Skeletal muscle tissue (tissue), 4 donors: Measurements from ENCODE around the gene PLCD3. TPM values are rescaled to one million over a fixed set of nuclear protein-coding genes. Genes with fewer than 3 reads are reported as not detected.

ENCODE experiments used
- H3K27ac ChIP-seq: one replicate; pipeline ENCODE4 v1.7.0; 2013; ENCODE audit warnings: mild to moderate bottlenecking, low read depth, low read length, inconsistent platforms
- H3K27me3 ChIP-seq, 3 donors: one replicate each; pipeline ENCODE4 v1.7.0; 2013; ENCODE audit warnings: low read length in 3 of 3; ENCODE audit not compliant: control insufficient read depth in 3 of 3, insufficient read depth in 3 of 3
- H3K36me3 ChIP-seq, 3 donors: one replicate each; pipeline ENCODE4 v1.7.0; 2013; ENCODE audit warnings: low read length in 3 of 3; ENCODE audit not compliant: control insufficient read depth in 3 of 3, insufficient read depth in 3 of 3
- H3K4me1 ChIP-seq, 3 donors: one replicate each; pipeline ENCODE4 v1.7.0; 2013; ENCODE audit warnings: low read length in 3 of 3, mild to moderate bottlenecking in 3 of 3; ENCODE audit not compliant: control insufficient read depth in 3 of 3, insufficient read depth in 3 of 3
- H3K4me3 ChIP-seq, 3 donors: one replicate each; pipeline ENCODE4 v1.7.0; 2013; ENCODE audit warnings: low read length in 3 of 3
- H3K9ac ChIP-seq, 3 donors: one replicate each; pipeline ENCODE4 v1.7.0; 2013; ENCODE audit warnings: low read length in 3 of 3, mild to moderate bottlenecking in 3 of 3, moderate library complexity in 2 of 3, low read depth in 1 of 3
- H3K9me3 ChIP-seq, 3 donors: one replicate each; pipeline ENCODE4 v1.7.0; 2013; ENCODE audit warnings: low read length in 3 of 3; ENCODE audit not compliant: control insufficient read depth in 3 of 3
- total RNA-seq: library from RNA; depleted of rRNA; stranded (reverse); fragments of >200 nt; gene quantifications from one replicate; pipeline ENCODE4 v1.2.3, GENCODE V29; 2014
- donor health status: Osteomylitis.

PLCD3 gene
- total RNA-seq, 1 donor from 2014 or later, result 12.0 TPM

- Histone ChIP-seq H3K27ac (peak overlapping the region; percentile 79), H3K9ac (peak overlapping the region; percentile 93 to 99 (median 98))
Observed at GRCh38 chr17:45150911-45151809, 18.8 kb upstream of the PLCD3 start.

GRCh38 chr17:45149669-45150664, 17.7 kb upstream of the PLCD3 start:
- Histone ChIP-seq H3K4me1 (peaks cover 27 to 41% (median 30%) of the 10 kb centered on the region in 3 donors), H3K4me3 (peak overlapping the region; percentile 96 to 97 (median 96)), H3K27ac (peak overlapping the region; percentile 99)

More at GRCh38 chr17:45150911-45151809, 18.8 kb upstream of the PLCD3 start:
- Histone ChIP-seq H3K27me3 (no peaks in the 10 kb centered on the region), H3K36me3 (peaks cover 0 to 3% (median 0%) of the 10 kb centered on the region in 3 donors), H3K4me1 (peaks cover 27 to 43% (median 29%) of the 10 kb centered on the region in 3 donors), H3K9me3 (no peaks in the 10 kb centered on the region), H3K4me3 (peak overlapping the region; percentile 96 to 97 (median 96))

GRCh38 chr17:45149037-45149668, 16.8 kb upstream of the PLCD3 start:
- H3K4me1 ChIP-seq, result peaks cover 33 to 46% (median 34%) of the 10 kb centered on the region in 3 donors
- peak overlapping the region; percentile 93 to 99 (median 98) for H3K9ac ChIP-seq
- peaks cover 0 to 3% (median 0%) of the 10 kb centered on the region in 3 donors for H3K36me3 ChIP-seq
- H3K27me3 ChIP-seq, result no peaks in the 10 kb centered on the region
- peak overlapping the region; percentile 96 to 97 (median 96) for H3K4me3 ChIP-seq
- peak overlapping the region; percentile 99 for H3K27ac ChIP-seq
- H3K9me3 ChIP-seq, result no peaks in the 10 kb centered on the region

More at GRCh38 chr17:45149669-45150664, 17.7 kb upstream of the PLCD3 start:
- H3K36me3 ChIP-seq, result peaks cover 0 to 3% (median 0%) of the 10 kb centered on the region in 3 donors
- H3K27me3 ChIP-seq, result no peaks in the 10 kb centered on the region
- H3K9ac ChIP-seq, result peak overlapping the region; percentile 93 to 99 (median 98)
- H3K9me3 ChIP-seq, result no peaks in the 10 kb centered on the region

- Histone ChIP-seq H3K27ac (peak within 1 kb of the TSS; percentile 99), H3K9me3 (no peaks in the 10 kb centered on the region), H3K27me3 (no peaks in the 10 kb centered on the region), H3K4me3 (peak within 1 kb of the TSS; percentile 96 to 97 (median 96)), H3K4me1 (peaks cover 37 to 53% (median 37%) of the 10 kb centered on the region in 3 donors), H3K36me3 (peaks cover 0 to 3% (median 0%) of the 10 kb centered on the region in 3 donors), H3K9ac (peak within 1 kb of the TSS; percentile 93 to 99 (median 98))
Observed at GRCh38 chr17:45148183-45149036, 16.1 kb upstream of the PLCD3 start, which contains the start of gene HEXIM1. TSS of gene HEXIM1 (plus strand) at chr17:45148475. CDS start at chr17:45149191, 716 bp downstream.

GRCh38 chr17:45147581-45148182, 15.4 kb upstream of the PLCD3 start:
- Histone ChIP-seq H3K9me3 (no peaks in the 10 kb centered on the region), H3K4me3 (peak overlapping the region; percentile 81 to 90 (median 90)), H3K27me3 (no peaks in the 10 kb centered on the region), H3K36me3 (peaks cover 0 to 3% (median 0%) of the 10 kb centered on the region in 3 donors), H3K4me1 (peaks cover 37 to 55% (median 43%) of the 10 kb centered on the region in 3 donors), H3K27ac (peak overlapping the region; percentile 99), H3K9ac (peak overlapping the region; percentile 89 to 95 (median 94))

- H3K9me3 ChIP-seq, result no peaks in the 10 kb centered on the region
- peak overlapping the region; percentile 81 to 90 (median 90) for H3K4me3 ChIP-seq
- peaks cover 37 to 53% (median 42%) of the 10 kb centered on the region in 3 donors for H3K4me1 ChIP-seq
- H3K36me3 ChIP-seq, result peaks cover 0 to 3% (median 0%) of the 10 kb centered on the region in 3 donors
- peak overlapping the region; percentile 89 to 95 (median 94) for H3K9ac ChIP-seq
- H3K27me3 ChIP-seq, result no peaks in the 10 kb centered on the region
- peak overlapping the region; percentile 99 for H3K27ac ChIP-seq
Observed at GRCh38 chr17:45146890-45147580, 14.7 kb upstream of the PLCD3 start.

- Histone ChIP-seq H3K9ac (peak overlapping the region; percentile 83 to 94 (median 89)), H3K36me3 (peaks cover 0 to 3% (median 0%) of the 10 kb centered on the region in 3 donors), H3K9me3 (no peaks in the 10 kb centered on the region), H3K4me1 (peaks cover 34 to 48% (median 37%) of the 10 kb centered on the region in 3 donors), H3K27me3 (no peaks in the 10 kb centered on the region), H3K4me3 (peak overlapping the region; percentile 81 to 90 (median 90)), H3K27ac (peak overlapping the region; percentile 99)
Observed at GRCh38 chr17:45146592-45146889, 14.2 kb upstream of the PLCD3 start.

- Histone ChIP-seq H3K36me3 (peaks cover 0 to 3% (median 0%) of the 10 kb centered on the region in 3 donors), H3K27ac (peak overlapping the region; percentile 99), H3K9me3 (no peaks in the 10 kb centered on the region), H3K9ac (peak overlapping the region in 2 of 3 donors; percentile 89 to 94), H3K4me3 (peak overlapping the region in 2 of 3 donors; percentile 90), H3K4me1 (peaks cover 30 to 45% (median 33%) of the 10 kb centered on the region in 3 donors), H3K27me3 (no peaks in the 10 kb centered on the region)
Observed at GRCh38 chr17:45146166-45146565, 13.9 kb upstream of the PLCD3 start.
